ENCODE data around the gene SFPQ.

DNA sequence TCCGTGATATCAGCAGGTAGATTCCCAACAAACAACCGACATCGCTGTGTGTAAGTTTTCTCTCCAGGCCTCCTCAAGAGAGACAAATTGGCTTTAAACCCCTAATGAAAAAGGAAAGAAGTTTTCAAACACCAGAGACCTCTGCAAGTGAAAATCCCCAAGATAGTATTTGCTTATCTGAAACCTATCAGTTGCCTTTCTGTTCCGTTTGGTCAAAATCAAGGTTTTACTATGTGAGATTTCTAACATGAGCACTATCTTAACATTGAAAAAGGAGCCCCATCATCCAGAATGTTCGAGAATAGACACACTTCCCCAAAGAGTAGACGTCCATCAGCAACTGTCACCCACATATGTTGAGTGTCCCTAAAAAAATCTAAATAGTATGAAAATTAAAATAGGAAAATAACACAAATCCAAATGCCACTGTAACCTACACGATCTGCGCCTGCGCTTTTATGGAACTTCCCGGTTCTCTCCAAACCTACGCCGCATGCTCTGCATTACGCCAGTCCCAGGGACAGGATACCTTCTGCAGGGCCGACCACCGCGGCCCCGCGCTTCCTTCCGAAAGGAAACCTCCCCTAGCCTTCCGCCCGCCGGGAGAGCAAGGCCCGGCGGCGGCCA, 1.4 kb downstream of the SFPQ start:
- no peak for TF ChIP-seq CTCF (IDR thresholded peaks at IDR 0.05)
- TF ChIP-seq POLR2A (IDR thresholded peaks at IDR 0.05): no peak
